Keratinocyte (primary cell): Measurements from ENCODE around the gene TM9SF3. TPM values are rescaled to one million over a fixed set of nuclear protein-coding genes. Genes with fewer than 3 reads are reported as not detected.

Experiments
- DNase-seq: peaks from one replicate; pipeline ENCODE4 v3.0.0-alpha.2; 2011; ENCODE audit warnings: low read depth, missing footprints, low spot score
- FAIRE-seq: peaks from 2 replicates; lab custom pipeline; 2011; peaks lifted over from hg19 to GRCh38; lab: Jason Lieb, UNC
- H2AFZ ChIP-seq: 2 replicates; pipeline ENCODE4 v1.6.0; 2012; ENCODE audit warnings: low read length, control low read depth, inconsistent platforms; ENCODE audit not compliant: control insufficient read depth
- H3K27ac ChIP-seq: 2 replicates; pipeline ENCODE4 v1.5.1; 2011; ENCODE audit warnings: low read length; ENCODE audit not compliant: control insufficient read depth, insufficient read depth
- H3K27me3 ChIP-seq: 3 replicates; pipeline ENCODE4 v1.6.0; 2011; ENCODE audit warnings: low read length; ENCODE audit not compliant: control insufficient read depth, insufficient read depth; ENCODE audit errors: extremely low read depth
- H3K36me3 ChIP-seq, 2 experiments: 2 replicates in 1 of 2; 3 replicates in 1 of 2; pipeline ENCODE4 v1.5.1; 2011; ENCODE audit warnings: low read length in 2 of 2, mild to moderate bottlenecking in 1 of 2; ENCODE audit not compliant: control insufficient read depth in 2 of 2, insufficient read depth in 2 of 2; ENCODE audit errors: extremely low read depth in 1 of 2
- H3K4me1 ChIP-seq: 3 replicates; pipeline ENCODE4 v1.5.1; 2011; ENCODE audit warnings: low read length; ENCODE audit not compliant: control insufficient read depth, insufficient read depth; ENCODE audit errors: extremely low read depth
- H3K4me2 ChIP-seq: 3 replicates; pipeline ENCODE4 v1.6.0; 2011; ENCODE audit warnings: low read depth, low read length; ENCODE audit not compliant: control insufficient read depth, insufficient read depth; ENCODE audit errors: extremely low read depth
- H3K4me3 ChIP-seq, 3 experiments: fragments of 200-600 bp in 1 of 3; sonication (generic) in 1 of 3; 2 replicates in 2 of 3; 3 replicates in 1 of 3; pipeline ENCODE4 v1.5.1; 2011 to 2016; ENCODE audit warnings: low read length in 3 of 3, mild to moderate bottlenecking in 3 of 3, control low read depth in 2 of 3, inconsistent platforms in 1 of 3, low read depth in 1 of 3, mixed read lengths in 1 of 3, mixed run types in 1 of 3, moderate library complexity in 1 of 3; ENCODE audit not compliant: control insufficient read depth in 2 of 3, insufficient read depth in 2 of 3; ENCODE audit errors: extremely low read depth in 1 of 3
- H3K79me2 ChIP-seq: 2 replicates; pipeline ENCODE4 v1.6.0; 2012; ENCODE audit warnings: low read length; ENCODE audit not compliant: control insufficient read depth, insufficient read depth
- H3K9ac ChIP-seq: 3 replicates; pipeline ENCODE4 v1.6.0; 2011; ENCODE audit warnings: low read length; ENCODE audit not compliant: control insufficient read depth, insufficient read depth; ENCODE audit errors: extremely low read depth
- H3K9me1 ChIP-seq: 3 replicates; pipeline ENCODE4 v1.6.0; 2011; ENCODE audit warnings: low read length; ENCODE audit not compliant: control insufficient read depth, insufficient read depth; ENCODE audit errors: extremely low read depth
- H3K9me3 ChIP-seq: 2 replicates; pipeline ENCODE4 v1.5.1; 2012; ENCODE audit warnings: low read depth, low read length; ENCODE audit not compliant: control insufficient read depth
- H4K20me1 ChIP-seq: 3 replicates; pipeline ENCODE4 v1.6.0; 2011; ENCODE audit warnings: low read length; ENCODE audit not compliant: control insufficient read depth, insufficient read depth; ENCODE audit errors: extremely low read depth
- CTCF ChIP-seq, 3 experiments: IDR thresholded peaks in 1 of 3; conservative IDR thresholded peaks in 1 of 3; optimal IDR thresholded peaks in 1 of 3; 2 replicates in 2 of 3; 3 replicates in 1 of 3; pipeline versions ENCODE3 to v1.5.1; 2011; ENCODE audit warnings: low read length in 3 of 3, mild to moderate bottlenecking in 3 of 3, moderate library complexity in 2 of 3, control low read depth in 1 of 3, inconsistent platforms in 1 of 3; ENCODE audit not compliant: insufficient read depth in 2 of 3; ENCODE audit errors: extremely low read depth in 1 of 3
- EZH2 ChIP-seq: IDR thresholded peaks from one replicate; pipeline ENCODE4 v1.6.1; 2012; ENCODE audit warnings: inconsistent platforms, mild to moderate bottlenecking, low read length, moderate library complexity
- dilution Hi-C: fragments of 300-500 bp; cut with MboI; formaldehyde crosslinking; loops from one replicate; pipeline ENCODE4 v1.7.0; 2020; ENCODE audit warnings: low sequenced_read_pairs; ENCODE audit not compliant: extremely low pct_ligation_motif_present
- polyA plus RNA-seq, 5 experiments: library from polyadenylated mRNA; depleted of rRNA in 3 of 5; stranded (reverse) in 3 of 5; stranded (forward) in 1 of 5; unstranded in 1 of 5; fragments of >200 nt; gene quantifications; 1 replicate in 1 of 5; 2 replicates in 3 of 5; 3 replicates in 1 of 5; pipeline versions ENCODE4 v1.2.1 to v1.2.3, GENCODE V29; 2011 to 2012; ENCODE audit warnings: missing spikeins in 2 of 5, low read depth in 1 of 5, low replicate concordance in 1 of 5

Gene TM9SF3
- polyA plus RNA-seq, 1 donor (not counting 4 experiments of a cell fraction or from before 2014, with no cell fraction given): 90.0 TPM

DNA sequence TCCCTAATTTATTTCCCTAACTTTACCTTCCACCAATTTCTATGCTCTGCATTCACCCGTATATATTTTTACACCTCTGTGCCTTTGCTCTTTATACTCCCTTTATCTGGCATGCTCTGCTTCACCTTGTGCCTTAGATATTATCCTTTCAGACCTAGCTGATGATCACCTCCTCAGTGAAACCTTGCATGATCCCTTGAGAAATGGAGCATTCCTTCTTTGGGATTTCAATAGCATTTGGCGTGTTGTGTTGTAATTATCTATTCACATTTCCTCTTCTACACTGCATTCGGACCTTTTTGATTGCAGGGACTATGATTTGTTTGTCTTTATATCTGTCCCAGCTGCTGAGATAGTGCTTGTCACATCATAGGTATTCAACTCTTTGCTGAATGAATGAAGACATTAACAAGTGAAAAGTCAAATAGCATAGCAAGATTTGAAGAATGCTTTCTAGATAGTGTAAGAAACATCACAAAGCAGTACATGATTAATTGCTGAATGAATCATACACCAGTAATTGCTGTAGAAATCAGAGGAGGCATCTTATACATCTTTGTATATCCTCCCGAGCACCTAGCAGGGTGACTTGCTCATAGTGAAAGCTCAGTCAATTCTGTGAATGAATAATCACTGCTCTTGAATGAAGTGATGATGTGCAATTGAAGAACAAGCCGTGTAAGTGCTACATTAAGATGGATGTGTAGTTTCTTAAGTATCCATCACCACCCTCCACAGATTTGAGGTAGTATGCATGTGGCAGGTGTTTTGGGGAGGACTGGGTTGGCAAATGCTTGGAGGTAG lies 2.0 kb upstream of the TM9SF3 start:
- no peak overlapping the region for H3K27ac ChIP-seq
- peak; percentile 13 for FAIRE-seq
- H3K9me1 ChIP-seq: no peaks in the 10 kb centered on the region
- H3K36me3 ChIP-seq: no peaks in the 10 kb centered on the region
- no peak overlapping the region for H3K4me3 ChIP-seq
- H4K20me1 ChIP-seq: no peaks in the 10 kb centered on the region
- peak; percentile 45 for DNase-seq
- dilution Hi-C loops: no loop called here
- no peak overlapping the region for H2AFZ ChIP-seq
- TF ChIP-seq EZH2 (no peak), CTCF (optimal IDR thresholded peaks at IDR 0.05 in 1 of 3, IDR thresholded peaks at IDR 0.05 in 1 of 3, conservative IDR thresholded peaks at IDR 0.05 in 1 of 3; ENCODE audit: extremely low read depth in 1 of 3, insufficient read depth in 2 of 3, low read length in 3 of 3) (no peak)
- peaks cover 21% of the 10 kb centered on the region for H3K4me1 ChIP-seq
- peak overlapping the region; percentile 20 for H3K4me2 ChIP-seq
- no peaks in the 10 kb centered on the region for H3K27me3 ChIP-seq
- H3K9ac ChIP-seq: no peak overlapping the region
- H3K79me2 ChIP-seq: peaks cover 28% of the 10 kb centered on the region
- H3K9me3 ChIP-seq: peaks cover 3% of the 10 kb centered on the region

DNA sequence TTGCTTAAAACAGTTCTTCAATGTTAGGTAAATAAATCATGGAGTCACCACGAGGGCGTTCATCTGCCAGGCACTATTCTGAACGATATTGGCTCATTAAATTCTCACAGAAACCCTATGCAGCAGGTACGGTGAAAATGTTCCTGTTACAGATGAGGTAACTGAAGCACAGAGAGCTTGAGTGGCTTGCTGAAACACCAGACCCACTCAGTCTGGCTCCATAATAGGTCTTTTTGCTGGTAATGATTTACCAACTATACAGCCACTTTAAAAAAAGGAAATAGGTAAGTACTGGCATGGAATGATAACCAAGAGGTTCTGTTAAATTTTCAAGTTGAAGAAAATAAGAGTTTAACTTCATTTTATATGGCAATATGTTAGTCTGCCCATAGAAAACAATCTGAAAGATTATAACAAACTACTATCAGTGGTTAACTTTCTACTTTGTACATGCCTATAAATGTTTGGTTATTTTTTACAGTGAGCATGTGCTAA lies 1.3 kb upstream of the TM9SF3 start:
- H3K79me2 ChIP-seq: peaks cover 35% of the 10 kb centered on the region
- no peaks in the 10 kb centered on the region for H3K9me3 ChIP-seq
- DNase-seq (no peak), FAIRE-seq (no peak)
- peak overlapping the region; percentile 91 for H3K9ac ChIP-seq
- no peaks in the 10 kb centered on the region for H3K9me1 ChIP-seq
- dilution Hi-C loops: no loop called here
- H3K27ac ChIP-seq: peak overlapping the region; percentile 1
- TF ChIP-seq CTCF (optimal IDR thresholded peaks at IDR 0.05 in 1 of 3, IDR thresholded peaks at IDR 0.05 in 1 of 3, conservative IDR thresholded peaks at IDR 0.05 in 1 of 3; ENCODE audit: extremely low read depth in 1 of 3, insufficient read depth in 2 of 3, low read length in 3 of 3): no peak
- no peak for TF ChIP-seq EZH2
- H3K4me2 ChIP-seq: peak overlapping the region; percentile 82
- peak overlapping the region in 1 of 3 experiments; percentile 64 for H3K4me3 ChIP-seq
- H3K36me3 ChIP-seq: no peaks in the 10 kb centered on the region
- H3K27me3 ChIP-seq: no peaks in the 10 kb centered on the region
- no peaks in the 10 kb centered on the region for H4K20me1 ChIP-seq
- peaks cover 21% of the 10 kb centered on the region for H3K4me1 ChIP-seq
- H2AFZ ChIP-seq: peak overlapping the region; percentile 59
